Neural progenitor cell (in vitro differentiated cells): Measurements from ENCODE around the gene KLHL35. TPM values are rescaled to one million over a fixed set of nuclear protein-coding genes. Genes with fewer than 3 reads are reported as not detected.

Source experiments
- DNase-seq: peaks from one replicate; pipeline ENCODE4 v3.0.0-alpha.2; 2016; ENCODE audit warnings: low spot score
- H2AFZ ChIP-seq: fragments of 200-600 bp; sonication (generic); replicated peaks from 2 replicates; pipeline ENCODE4 v1.6.1; 2016; ENCODE audit warnings: antibody characterized with exemption
- H3F3A ChIP-seq: fragments of 200-600 bp; sonication (generic); 2 replicates; pipeline ENCODE4 v1.6.1; 2016; ENCODE audit warnings: antibody characterized with exemption, low read depth
- H3K27ac ChIP-seq: fragments of 200-600 bp; sonication (generic); 2 replicates; pipeline ENCODE4 v1.5.1; 2016; ENCODE audit warnings: mild to moderate bottlenecking
- H3K27me3 ChIP-seq: fragments of 200-600 bp; sonication (generic); 2 replicates; pipeline ENCODE4 v1.6.1; 2016; ENCODE audit warnings: mild to moderate bottlenecking, moderate library complexity
- H3K36me3 ChIP-seq: fragments of 200-600 bp; sonication (generic); 2 replicates; pipeline ENCODE4 v1.5.1; 2016
- H3K4me1 ChIP-seq: fragments of 200-600 bp; sonication (generic); 2 replicates; pipeline ENCODE4 v1.6.1; 2016; ENCODE audit warnings: mixed run types
- H3K4me2 ChIP-seq: fragments of 200-600 bp; sonication (generic); 2 replicates; pipeline ENCODE4 v1.6.1; 2016
- H3K4me3 ChIP-seq: fragments of 200-600 bp; sonication (generic); 2 replicates; pipeline ENCODE4 v1.5.1; 2016
- H3K79me2 ChIP-seq: fragments of 200-600 bp; sonication (generic); 2 replicates; pipeline ENCODE4 v1.6.1; 2016; ENCODE audit warnings: low read depth
- H3K9ac ChIP-seq: fragments of 200-600 bp; sonication (generic); 2 replicates; pipeline ENCODE4 v1.6.1; 2016
- H3K9me3 ChIP-seq: fragments of 200-600 bp; sonication (generic); 2 replicates; pipeline ENCODE4 v1.5.1; 2016; ENCODE audit warnings: low read depth
- H4K20me1 ChIP-seq: fragments of 200-600 bp; sonication (generic); 2 replicates; pipeline ENCODE4 v1.6.1; 2016; ENCODE audit warnings: low read depth
- H3K27ac Mint-ChIP-seq: 3 replicates; pipeline ENCODE4 v1.8.0; 2021; ENCODE audit warnings: mixed read lengths
- H3K27me3 Mint-ChIP-seq: 2 replicates; pipeline ENCODE4 v1.8.0; 2022; ENCODE audit warnings: low read depth, mild to moderate bottlenecking, inconsistent platforms, moderate library complexity, mixed read lengths; ENCODE audit not compliant: insufficient read depth
- H3K36me3 Mint-ChIP-seq: 3 replicates; pipeline ENCODE4 v1.8.0; 2021; ENCODE audit warnings: mixed read lengths
- H3K4me1 Mint-ChIP-seq: 3 replicates; pipeline ENCODE4 v1.8.0; 2021; ENCODE audit warnings: mixed read lengths
- H3K4me3 Mint-ChIP-seq: 3 replicates; pipeline ENCODE4 v1.8.0; 2021; ENCODE audit warnings: mild to moderate bottlenecking, moderate library complexity, mixed read lengths
- H3K9me3 Mint-ChIP-seq: 3 replicates; pipeline ENCODE4 v1.8.0; 2020; ENCODE audit warnings: mixed read lengths
- CTCF ChIP-seq: fragments of 200-600 bp; sonication (generic); IDR thresholded peaks from 2 replicates; pipeline ENCODE4 v1.5.1; 2017; ENCODE audit warnings: antibody characterized with exemption, mild to moderate bottlenecking
- EZH2 ChIP-seq: fragments of 200-600 bp; sonication (generic); IDR thresholded peaks from 2 replicates; pipeline ENCODE4 v1.6.1; 2017; ENCODE audit warnings: antibody characterized with exemption, mild to moderate bottlenecking, moderate library complexity
- EZH2phosphoT487 ChIP-seq: fragments of 200-600 bp; sonication (generic); IDR thresholded peaks from 2 replicates; pipeline ENCODE4 v1.6.1; 2017; ENCODE audit warnings: antibody characterized with exemption
- total RNA-seq: library from RNA; depleted of rRNA; stranded (reverse); fragments of >200 nt; gene quantifications from 2 replicates; pipeline ENCODE4 v1.2.3, GENCODE V29; 2015; ENCODE audit warnings: low replicate concordance

The KLHL35 gene
- 1.2 and 1.5 TPM in 2 replicates for total RNA-seq

GRCh38 chr11:75432911-75433321 lies at the start of gene KLHL35:
KLHL35 (minus strand) TSS chr11:75433203; CDS start chr11:75430629, 2,574 bp downstream.
- H3K4me3 ChIP-seq: peak within 1 kb of the TSS; percentile 51
- H2AFZ ChIP-seq: peak within 1 kb of the TSS; percentile 82
- H3K27ac Mint-ChIP-seq: peak within 1 kb of the TSS; percentile 60
- peak within 1 kb of the TSS; percentile 83 for H3K4me3 Mint-ChIP-seq
- H3K4me2 ChIP-seq: peak within 1 kb of the TSS; percentile 97
- peaks cover 59% of the 10 kb centered on the region for H3K27me3 ChIP-seq
- H3K9me3 Mint-ChIP-seq: peaks cover 12% of the 10 kb centered on the region
- H4K20me1 ChIP-seq: peaks cover 20% of the 10 kb centered on the region
- TF ChIP-seq EZH2phosphoT487 (no peak), EZH2 (no peak), CTCF (no peak)
- H3K27ac ChIP-seq: no peak within 1 kb of the TSS
- H3K4me1 Mint-ChIP-seq: peaks cover 35% of the 10 kb centered on the region
- H3F3A ChIP-seq: peaks cover 38% of the 10 kb centered on the region
- no peak within 1 kb of the TSS for H3K9ac ChIP-seq
- peaks cover 20% of the 10 kb centered on the region for H3K4me1 ChIP-seq
- H3K36me3 ChIP-seq: no peaks in the 10 kb centered on the region
- no peaks in the 10 kb centered on the region for H3K79me2 ChIP-seq
- peaks cover 9% of the 10 kb centered on the region for H3K9me3 ChIP-seq
- peaks cover 7% of the 10 kb centered on the region for H3K36me3 Mint-ChIP-seq
- peak; percentile 82 for DNase-seq
- peaks cover 39% of the 10 kb centered on the region for H3K27me3 Mint-ChIP-seq

- Histone ChIP-seq H3K9me3 (no peaks in the 10 kb centered on the region), H3K36me3 (no peaks in the 10 kb centered on the region), H3K27ac (no peak overlapping the region), H3K4me3 (no peak overlapping the region), H3K4me1 (peaks cover 5% of the 10 kb centered on the region), H3K9ac (no peak overlapping the region), H2AFZ (no peak overlapping the region), H3F3A (no peaks in the 10 kb centered on the region), H4K20me1 (no peaks in the 10 kb centered on the region), H3K4me2 (no peak overlapping the region), H3K79me2 (no peaks in the 10 kb centered on the region), H3K27me3 (no peaks in the 10 kb centered on the region)
- H3K4me1 Mint-ChIP-seq: peaks cover 8% of the 10 kb centered on the region
- H3K27me3 Mint-ChIP-seq: peaks cover 12% of the 10 kb centered on the region
- no peak overlapping the region for H3K27ac Mint-ChIP-seq
- H3K36me3 Mint-ChIP-seq: no peaks in the 10 kb centered on the region
- no peak for TF ChIP-seq EZH2phosphoT487
- TF ChIP-seq CTCF: no peak
- no peak for TF ChIP-seq EZH2
- no peaks in the 10 kb centered on the region for H3K9me3 Mint-ChIP-seq
- H3K4me3 Mint-ChIP-seq: no peak overlapping the region
- DNase-seq: no peak
Observed at GRCh38 chr11:75481922-75482606, 49.1 kb upstream of the KLHL35 start.

GRCh38 chr11:75481223-75481921 lies 48.4 kb upstream of the KLHL35 start:
- H3F3A ChIP-seq: peaks cover 5% of the 10 kb centered on the region
- H3K4me1 ChIP-seq: peaks cover 12% of the 10 kb centered on the region
- no peak for DNase-seq
- no peaks in the 10 kb centered on the region for H3K9me3 Mint-ChIP-seq
- no peaks in the 10 kb centered on the region for H3K27me3 ChIP-seq
- TF ChIP-seq EZH2 (no peak), CTCF (no peak), EZH2phosphoT487 (no peak)
- H3K4me1 Mint-ChIP-seq: peaks cover 8% of the 10 kb centered on the region
- no peak overlapping the region for H3K4me3 Mint-ChIP-seq
- no peaks in the 10 kb centered on the region for H3K36me3 Mint-ChIP-seq
- H4K20me1 ChIP-seq: no peaks in the 10 kb centered on the region
- no peak overlapping the region for H3K27ac ChIP-seq
- H3K79me2 ChIP-seq: no peaks in the 10 kb centered on the region
- no peak overlapping the region for H3K4me3 ChIP-seq
- no peak overlapping the region for H3K4me2 ChIP-seq
- H3K27me3 Mint-ChIP-seq: peaks cover 10% of the 10 kb centered on the region
- H2AFZ ChIP-seq: no peak overlapping the region
- no peak overlapping the region for H3K27ac Mint-ChIP-seq
- no peaks in the 10 kb centered on the region for H3K36me3 ChIP-seq
- H3K9ac ChIP-seq: no peak overlapping the region
- H3K9me3 ChIP-seq: no peaks in the 10 kb centered on the region
